Osteoblast (primary cell): ENCODE results near the gene WHRN. TPM values are rescaled to one million over a fixed set of nuclear protein-coding genes. Genes with fewer than 3 reads are reported as not detected.

Source experiments
- DNase-seq: peaks from one replicate; pipeline ENCODE4 v3.0.0; 2011; ENCODE audit warnings: low spot score, mixed read lengths; ENCODE audit not compliant: insufficient read length; ENCODE audit errors: missing footprints
- H2AFZ ChIP-seq: 2 replicates; pipeline ENCODE4 v1.6.0; 2011; ENCODE audit warnings: mild to moderate bottlenecking, low read length
- H3K27ac ChIP-seq: 2 replicates; pipeline ENCODE4 v1.5.1; 2011; ENCODE audit warnings: mild to moderate bottlenecking, low read depth, low read length, moderate library complexity
- H3K27me3 ChIP-seq: 2 replicates; pipeline ENCODE4 v1.6.0; 2012; ENCODE audit warnings: mild to moderate bottlenecking, control low read depth, inconsistent platforms, low read length, moderate library complexity; ENCODE audit not compliant: insufficient read depth
- H3K36me3 ChIP-seq: 2 replicates; pipeline ENCODE4 v1.5.1; 2011; ENCODE audit warnings: mild to moderate bottlenecking, low read length, control low read depth, moderate library complexity; ENCODE audit not compliant: insufficient read depth
- H3K4me1 ChIP-seq: 2 replicates; pipeline ENCODE4 v1.5.1; 2011; ENCODE audit warnings: mild to moderate bottlenecking, low read length, control low read depth, moderate library complexity; ENCODE audit not compliant: insufficient read depth
- H3K4me2 ChIP-seq: 2 replicates; pipeline ENCODE4 v1.6.0; 2011; ENCODE audit warnings: mild to moderate bottlenecking, low read length; ENCODE audit not compliant: insufficient read depth
- H3K4me3 ChIP-seq: fragments of 200-600 bp; sonication (generic); 3 replicates; pipeline ENCODE4 v1.5.1; 2012; ENCODE audit warnings: mild to moderate bottlenecking, low read length, inconsistent platforms; ENCODE audit not compliant: insufficient read depth
- H3K79me2 ChIP-seq: 2 replicates; pipeline ENCODE4 v1.6.0; 2012; ENCODE audit warnings: mild to moderate bottlenecking, low read length, control low read depth, inconsistent platforms; ENCODE audit not compliant: insufficient read depth
- H3K9me3 ChIP-seq: 2 replicates; pipeline ENCODE4 v1.5.1; 2011; ENCODE audit warnings: low read depth, low read length, control low read depth
- H4K20me1 ChIP-seq: 2 replicates; pipeline ENCODE4 v1.6.0; 2012; ENCODE audit warnings: mild to moderate bottlenecking, low read length, control low read depth; ENCODE audit not compliant: insufficient read depth
- CTCF ChIP-seq: IDR thresholded peaks from 2 replicates; pipeline ENCODE4 v1.5.1; 2011; ENCODE audit warnings: mild to moderate bottlenecking, low read depth, low read length, moderate library complexity; ENCODE audit errors: extremely low read depth
- total RNA-seq: library from RNA; depleted of rRNA; stranded (reverse); fragments of >200 nt; gene quantifications from 2 replicates; pipeline ENCODE4 v1.2.3, GENCODE V29; 2012

WHRN gene
- total RNA-seq, 1 donor = 2.2 TPM

- H2AFZ ChIP-seq = no peak overlapping the region
- H3K36me3 ChIP-seq = no peaks in the 10 kb centered on the region
Observed at GRCh38 chr9:114484215-114484853, 20.9 kb downstream of the WHRN start.

GRCh38 chr9:114483499-114483898 is 21.8 kb downstream of the WHRN start:
- Histone ChIP-seq H3K4me1 (peaks cover 5% of the 10 kb centered on the region), H3K9me3 (no peaks in the 10 kb centered on the region), H4K20me1 (peaks cover 2% of the 10 kb centered on the region), H3K4me3 (no peak overlapping the region), H3K27ac (no peak overlapping the region), H2AFZ (no peak overlapping the region), H3K4me2 (no peak overlapping the region), H3K36me3 (no peaks in the 10 kb centered on the region), H3K79me2 (no peaks in the 10 kb centered on the region), H3K27me3 (peaks cover 5% of the 10 kb centered on the region)
- no peak for TF ChIP-seq CTCF
- no peak for DNase-seq

More at GRCh38 chr9:114484215-114484853, 20.9 kb downstream of the WHRN start:
- Histone ChIP-seq H3K4me3 (no peak overlapping the region), H3K4me1 (peaks cover 5% of the 10 kb centered on the region), H4K20me1 (peaks cover 2% of the 10 kb centered on the region), H3K9me3 (no peaks in the 10 kb centered on the region), H3K27me3 (peaks cover 5% of the 10 kb centered on the region), H3K27ac (no peak overlapping the region), H3K4me2 (no peak overlapping the region), H3K79me2 (no peaks in the 10 kb centered on the region)
- no peak for DNase-seq
- no peak for TF ChIP-seq CTCF

- no peak overlapping the region for H3K4me2 ChIP-seq
- H3K4me1 ChIP-seq = peaks cover 5% of the 10 kb centered on the region
- peaks cover 2% of the 10 kb centered on the region for H4K20me1 ChIP-seq
- H3K79me2 ChIP-seq = no peaks in the 10 kb centered on the region
- H3K36me3 ChIP-seq = no peaks in the 10 kb centered on the region
- H3K27ac ChIP-seq = no peak overlapping the region
- no peak for TF ChIP-seq CTCF
- no peak overlapping the region for H3K4me3 ChIP-seq
- peaks cover 5% of the 10 kb centered on the region for H3K27me3 ChIP-seq
- H3K9me3 ChIP-seq = no peaks in the 10 kb centered on the region
- DNase-seq = no peak
- H2AFZ ChIP-seq = no peak overlapping the region
Observed at GRCh38 chr9:114482593-114482992, 22.7 kb downstream of the WHRN start.

GRCh38 chr9:114481789-114482188 is 23.5 kb downstream of the WHRN start:
- peaks cover 2% of the 10 kb centered on the region for H4K20me1 ChIP-seq
- H3K4me3 ChIP-seq = no peak overlapping the region
- H2AFZ ChIP-seq = no peak overlapping the region
- H3K4me1 ChIP-seq = peaks cover 5% of the 10 kb centered on the region
- H3K9me3 ChIP-seq = no peaks in the 10 kb centered on the region
- H3K4me2 ChIP-seq = no peak overlapping the region
- no peaks in the 10 kb centered on the region for H3K79me2 ChIP-seq
- DNase-seq = no peak
- H3K27ac ChIP-seq = no peak overlapping the region
- no peak for TF ChIP-seq CTCF
- H3K27me3 ChIP-seq = peaks cover 5% of the 10 kb centered on the region
- no peaks in the 10 kb centered on the region for H3K36me3 ChIP-seq
